Measurements from ENCODE around the gene GLIS1.

- TF ChIP-seq, protein P1, sequence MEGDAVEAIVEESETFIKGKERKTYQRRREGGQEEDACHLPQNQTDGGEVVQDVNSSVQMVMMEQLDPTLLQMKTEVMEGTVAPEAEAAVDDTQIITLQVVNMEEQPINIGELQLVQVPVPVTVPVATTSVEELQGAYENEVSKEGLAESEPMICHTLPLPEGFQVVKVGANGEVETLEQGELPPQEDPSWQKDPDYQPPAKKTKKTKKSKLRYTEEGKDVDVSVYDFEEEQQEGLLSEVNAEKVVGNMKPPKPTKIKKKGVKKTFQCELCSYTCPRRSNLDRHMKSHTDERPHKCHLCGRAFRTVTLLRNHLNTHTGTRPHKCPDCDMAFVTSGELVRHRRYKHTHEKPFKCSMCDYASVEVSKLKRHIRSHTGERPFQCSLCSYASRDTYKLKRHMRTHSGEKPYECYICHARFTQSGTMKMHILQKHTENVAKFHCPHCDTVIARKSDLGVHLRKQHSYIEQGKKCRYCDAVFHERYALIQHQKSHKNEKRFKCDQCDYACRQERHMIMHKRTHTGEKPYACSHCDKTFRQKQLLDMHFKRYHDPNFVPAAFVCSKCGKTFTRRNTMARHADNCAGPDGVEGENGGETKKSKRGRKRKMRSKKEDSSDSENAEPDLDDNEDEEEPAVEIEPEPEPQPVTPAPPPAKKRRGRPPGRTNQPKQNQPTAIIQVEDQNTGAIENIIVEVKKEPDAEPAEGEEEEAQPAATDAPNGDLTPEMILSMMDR (conservative IDR thresholded peaks at IDR 0.05; ENCODE audit: low read length), result no peak
- no peak for TF ChIP-seq EZH2phosphoT487 (IDR thresholded peaks at IDR 0.05; ENCODE audit: borderline replicate concordance)
These were observed 51.5 kb downstream of the GLIS1 start for GRCh38 chr1:53687426-53687825.
